HEK293 (cell line): ENCODE measurements around the gene SPDYE3.
"Not testable (repeated sequence)": the region's sequence is repeated elsewhere in the genome, so short reads cannot be mapped to it uniquely, and the experiment has no call there.

ENCODE experiments used
- CTCF ChIP-seq: fragments of 450-650 bp; formaldehyde crosslinking; IDR thresholded peaks from 2 replicates; pipeline ENCODE4 v1.5.1; 2016; ENCODE audit warnings: missing biosample characterization, missing genetic modification characterization
- ZBTB7A ChIP-seq: fragments of 450-650 bp; formaldehyde crosslinking; IDR thresholded peaks from 2 replicates; pipeline ENCODE4 v1.5.1; 2016; ENCODE audit warnings: low read depth, missing biosample characterization, missing genetic modification characterization
- ZFHX2 ChIP-seq: fragments of 450-650 bp; formaldehyde crosslinking; conservative IDR thresholded peaks from 2 replicates; pipeline ENCODE4 v1.5.1; 2016; ENCODE audit warnings: missing biosample characterization, missing genetic modification characterization
- ZNF121 ChIP-seq: fragments of 450-650 bp; formaldehyde crosslinking; IDR thresholded peaks from 2 replicates; pipeline ENCODE4 v1.5.1; 2016; ENCODE audit warnings: missing biosample characterization, missing genetic modification characterization
- ZNF433 ChIP-seq: fragments of 450-650 bp; formaldehyde crosslinking; IDR thresholded peaks from 2 replicates; pipeline ENCODE4 v1.5.1; 2016; ENCODE audit warnings: missing biosample characterization, missing genetic modification characterization, low read depth
- ZNF558 ChIP-seq: fragments of 450-650 bp; formaldehyde crosslinking; IDR thresholded peaks from 2 replicates; pipeline ENCODE4 v1.5.1; 2016; ENCODE audit warnings: missing biosample characterization, missing genetic modification characterization
- ZNF664 ChIP-seq: fragments of 450-650 bp; formaldehyde crosslinking; IDR thresholded peaks from 2 replicates; pipeline ENCODE4 v1.5.1; 2016; ENCODE audit warnings: missing biosample characterization, missing genetic modification characterization
- ZNF701 ChIP-seq: fragments of 450-650 bp; formaldehyde crosslinking; IDR thresholded peaks from 2 replicates; pipeline ENCODE4 v1.5.1; 2016; ENCODE audit warnings: missing biosample characterization, missing genetic modification characterization

- TF ChIP-seq ZFHX2 (tag by site-specific recombination); ZNF701 (tag by site-specific recombination); CTCF (tag by site-specific recombination); ZNF664 (tag by site-specific recombination); ZNF433 (tag by site-specific recombination); ZNF121 (tag by site-specific recombination); ZNF558 (tag by site-specific recombination); ZBTB7A: not testable (repeated sequence)
Observed at GRCh38 chr7:100304526-100304925, 3.0 kb upstream of the SPDYE3 start.
